GM23338 (cell line): ENCODE data around the gene DLG2.
"Not testable (repeated sequence)": the region's sequence is repeated elsewhere in the genome, so short reads cannot be mapped to it uniquely, and the experiment has no call there.

Experiments
- EZH2 ChIP-seq: fragments of 200-600 bp; sonication (generic); IDR thresholded peaks from one replicate; pipeline ENCODE4 v1.8.0; 2017; ENCODE audit warnings: antibody characterized with exemption, mild to moderate bottlenecking, low read depth; ENCODE audit not compliant: unreplicated experiment
- EZH2phosphoT487 ChIP-seq: fragments of 200-600 bp; sonication (generic); IDR thresholded peaks from one replicate; pipeline ENCODE4 v1.8.1; 2018; ENCODE audit warnings: antibody characterized with exemption; ENCODE audit not compliant: unreplicated experiment
- JUNB ChIP-seq: IDR thresholded peaks from one replicate; pipeline ENCODE4 v1.6.1; 2016; ENCODE audit warnings: antibody characterized with exemption; ENCODE audit not compliant: unreplicated experiment
- NANOG ChIP-seq: IDR thresholded peaks from 2 replicates; pipeline ENCODE4 v1.6.1; 2016; ENCODE audit warnings: antibody characterized with exemption, borderline replicate concordance
- POLR2AphosphoS5 ChIP-seq: IDR thresholded peaks from 2 replicates; pipeline ENCODE4 v1.6.1; 2016; ENCODE audit warnings: antibody characterized with exemption, low read depth
- STAT1 ChIP-seq: IDR thresholded peaks from one replicate; pipeline ENCODE4 v1.6.1; 2016; ENCODE audit warnings: antibody characterized with exemption; ENCODE audit not compliant: unreplicated experiment
- ZNF331 ChIP-seq: fragments of 250-450 bp; sonication (Bioruptor Pico); IDR thresholded peaks from 2 replicates; pipeline ENCODE4 v1.5.0; 2020; ENCODE audit warnings: low read depth, mild to moderate bottlenecking, moderate library complexity
- TF ChIP-seq, protein P1 (sequence below), 2 experiments: fragments of 200-600 bp in 1 of 2; sonication (generic) in 1 of 2; conservative IDR thresholded peaks; 2 replicates each; pipeline versions ENCODE4 v1.5.1 to v1.6.1; 2016 to 2017; ENCODE audit warnings: antibody characterized with exemption in 2 of 2, low read depth in 2 of 2, mild to moderate bottlenecking in 2 of 2, moderate library complexity in 1 of 2
- TF ChIP-seq, protein P2 (sequence below): IDR thresholded peaks from one replicate; pipeline ENCODE4 v1.6.1; 2018; ENCODE audit warnings: antibody characterized with exemption; ENCODE audit not compliant: unreplicated experiment

DNA sequence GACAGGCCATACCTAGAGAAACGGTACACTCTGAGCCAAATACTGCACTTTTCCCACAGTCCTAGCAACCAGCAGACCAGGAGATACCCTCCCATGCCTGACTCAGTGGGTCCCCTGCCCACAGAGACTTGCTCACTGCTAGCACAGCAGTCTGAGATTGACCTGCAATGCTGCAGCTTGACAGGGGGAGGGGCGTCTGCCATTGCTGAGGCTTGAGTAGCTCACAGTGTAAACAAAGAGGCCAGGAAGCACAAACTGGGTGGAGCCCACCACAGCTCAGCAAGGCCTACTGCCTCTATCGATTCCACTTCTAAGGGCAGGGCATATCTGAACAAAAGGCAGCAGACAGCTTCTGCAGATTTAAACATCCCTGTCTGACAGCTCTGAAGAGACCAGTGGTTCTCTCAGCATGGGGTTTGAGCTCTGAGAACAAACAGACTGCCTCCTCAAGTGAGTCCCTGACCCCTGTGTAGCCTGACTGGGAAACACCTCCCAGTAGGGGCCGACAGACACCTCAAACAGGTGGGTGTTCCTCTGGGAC, 231.6 kb downstream of the DLG2 start:
- TF ChIP-seq, protein P1, sequence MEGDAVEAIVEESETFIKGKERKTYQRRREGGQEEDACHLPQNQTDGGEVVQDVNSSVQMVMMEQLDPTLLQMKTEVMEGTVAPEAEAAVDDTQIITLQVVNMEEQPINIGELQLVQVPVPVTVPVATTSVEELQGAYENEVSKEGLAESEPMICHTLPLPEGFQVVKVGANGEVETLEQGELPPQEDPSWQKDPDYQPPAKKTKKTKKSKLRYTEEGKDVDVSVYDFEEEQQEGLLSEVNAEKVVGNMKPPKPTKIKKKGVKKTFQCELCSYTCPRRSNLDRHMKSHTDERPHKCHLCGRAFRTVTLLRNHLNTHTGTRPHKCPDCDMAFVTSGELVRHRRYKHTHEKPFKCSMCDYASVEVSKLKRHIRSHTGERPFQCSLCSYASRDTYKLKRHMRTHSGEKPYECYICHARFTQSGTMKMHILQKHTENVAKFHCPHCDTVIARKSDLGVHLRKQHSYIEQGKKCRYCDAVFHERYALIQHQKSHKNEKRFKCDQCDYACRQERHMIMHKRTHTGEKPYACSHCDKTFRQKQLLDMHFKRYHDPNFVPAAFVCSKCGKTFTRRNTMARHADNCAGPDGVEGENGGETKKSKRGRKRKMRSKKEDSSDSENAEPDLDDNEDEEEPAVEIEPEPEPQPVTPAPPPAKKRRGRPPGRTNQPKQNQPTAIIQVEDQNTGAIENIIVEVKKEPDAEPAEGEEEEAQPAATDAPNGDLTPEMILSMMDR (conservative IDR thresholded peaks at IDR 0.05; ENCODE audit: low read depth in 2 of 2): not testable (repeated sequence)
- not testable (repeated sequence) for TF ChIP-seq JUNB; ZNF331 (CRISPR knock-in tag); POLR2AphosphoS5; EZH2; STAT1; EZH2phosphoT487; NANOG
- TF ChIP-seq, protein P2, sequence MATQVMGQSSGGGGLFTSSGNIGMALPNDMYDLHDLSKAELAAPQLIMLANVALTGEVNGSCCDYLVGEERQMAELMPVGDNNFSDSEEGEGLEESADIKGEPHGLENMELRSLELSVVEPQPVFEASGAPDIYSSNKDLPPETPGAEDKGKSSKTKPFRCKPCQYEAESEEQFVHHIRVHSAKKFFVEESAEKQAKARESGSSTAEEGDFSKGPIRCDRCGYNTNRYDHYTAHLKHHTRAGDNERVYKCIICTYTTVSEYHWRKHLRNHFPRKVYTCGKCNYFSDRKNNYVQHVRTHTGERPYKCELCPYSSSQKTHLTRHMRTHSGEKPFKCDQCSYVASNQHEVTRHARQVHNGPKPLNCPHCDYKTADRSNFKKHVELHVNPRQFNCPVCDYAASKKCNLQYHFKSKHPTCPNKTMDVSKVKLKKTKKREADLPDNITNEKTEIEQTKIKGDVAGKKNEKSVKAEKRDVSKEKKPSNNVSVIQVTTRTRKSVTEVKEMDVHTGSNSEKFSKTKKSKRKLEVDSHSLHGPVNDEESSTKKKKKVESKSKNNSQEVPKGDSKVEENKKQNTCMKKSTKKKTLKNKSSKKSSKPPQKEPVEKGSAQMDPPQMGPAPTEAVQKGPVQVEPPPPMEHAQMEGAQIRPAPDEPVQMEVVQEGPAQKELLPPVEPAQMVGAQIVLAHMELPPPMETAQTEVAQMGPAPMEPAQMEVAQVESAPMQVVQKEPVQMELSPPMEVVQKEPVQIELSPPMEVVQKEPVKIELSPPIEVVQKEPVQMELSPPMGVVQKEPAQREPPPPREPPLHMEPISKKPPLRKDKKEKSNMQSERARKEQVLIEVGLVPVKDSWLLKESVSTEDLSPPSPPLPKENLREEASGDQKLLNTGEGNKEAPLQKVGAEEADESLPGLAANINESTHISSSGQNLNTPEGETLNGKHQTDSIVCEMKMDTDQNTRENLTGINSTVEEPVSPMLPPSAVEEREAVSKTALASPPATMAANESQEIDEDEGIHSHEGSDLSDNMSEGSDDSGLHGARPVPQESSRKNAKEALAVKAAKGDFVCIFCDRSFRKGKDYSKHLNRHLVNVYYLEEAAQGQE: not testable (repeated sequence)
